ENCODE data around the gene SMIM28.

DNA sequence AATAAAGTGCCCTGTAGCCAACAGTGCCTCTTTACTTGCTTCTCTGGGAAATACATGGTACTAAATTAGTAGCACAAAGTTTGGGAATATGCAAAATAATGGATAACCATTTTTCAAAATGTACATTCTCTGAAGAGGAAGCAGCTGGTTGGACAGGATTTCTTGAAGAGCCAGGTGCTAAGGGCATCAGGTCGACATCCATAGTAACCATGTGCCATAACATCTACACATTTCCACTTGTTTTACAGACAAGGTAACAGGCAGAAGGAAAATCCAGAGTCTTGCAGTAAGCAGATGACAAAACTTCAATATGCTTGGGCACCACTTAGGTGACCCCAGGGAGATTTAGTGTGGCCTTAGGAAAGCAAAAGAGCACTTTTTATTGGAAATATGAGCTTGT, 36.5 kb upstream of the SMIM28 start:
- TF ChIP-seq MXI1 (conservative IDR thresholded peaks at IDR 0.05; ENCODE audit: poor library complexity, severe bottlenecking), result no peak
- no peak for TF ChIP-seq POLR2AphosphoS5 (IDR thresholded peaks at IDR 0.05)
- no peak for TF ChIP-seq CTCF (IDR thresholded peaks at IDR 0.05; ENCODE audit: poor library complexity, severe bottlenecking)
- no peak for TF ChIP-seq EZH2 (IDR thresholded peaks at IDR 0.05; ENCODE audit: borderline replicate concordance, insufficient read depth, low read length, poor library complexity, severe bottlenecking)
